Right kidney (tissue), 1 donor: ENCODE measurements around the gene SMG6.
"Not testable (repeated sequence)": the region's sequence is repeated elsewhere in the genome, so short reads cannot be mapped to it uniquely, and the experiment has no call there.

Source experiments
- DNase-seq: peaks from one replicate; pipeline ENCODE4 v3.0.0-alpha.2; 2016

The SMG6 gene

GRCh38 chr17:2144701-2145100 lies 158.9 kb downstream of the SMG6 start:
- DNase-seq: no peak

- no peak for DNase-seq
Observed at GRCh38 chr17:2143332-2143731, 160.3 kb downstream of the SMG6 start.

GRCh38 chr17:2142682-2143081 lies 160.9 kb downstream of the SMG6 start:
- not testable (repeated sequence) for DNase-seq

- no peak for DNase-seq
Observed at GRCh38 chr17:2140683-2141082, 162.9 kb downstream of the SMG6 start.

GRCh38 chr17:2138761-2139160 lies 164.8 kb downstream of the SMG6 start:
- DNase-seq: no peak

- no peak for DNase-seq
Observed at GRCh38 chr17:2138318-2138717, 165.3 kb downstream of the SMG6 start.

- DNase-seq: peak; percentile 15
Observed at GRCh38 chr17:2137342-2138098, 166.1 kb downstream of the SMG6 start.

GRCh38 chr17:2136241-2136640 lies 167.3 kb downstream of the SMG6 start:
- no peak for DNase-seq

- DNase-seq: no peak
Observed at GRCh38 chr17:2128011-2128410, 175.6 kb downstream of the SMG6 start.

GRCh38 chr17:2125013-2125535 lies 178.5 kb downstream of the SMG6 start:
- no peak for DNase-seq

- no peak for DNase-seq
Observed at GRCh38 chr17:2124391-2124790, 179.2 kb downstream of the SMG6 start.

GRCh38 chr17:2123375-2124251 lies 180.0 kb downstream of the SMG6 start:
- no peak for DNase-seq

- no peak for DNase-seq
Observed at GRCh38 chr17:2122641-2123302, 180.8 kb downstream of the SMG6 start.

GRCh38 chr17:2120586-2121335 lies 182.8 kb downstream of the SMG6 start:
- no peak for DNase-seq

GRCh38 chr17:2113279-2113622 lies 190.3 kb downstream of the SMG6 start:
- DNase-seq: no peak

GRCh38 chr17:2111691-2112090 lies 191.9 kb downstream of the SMG6 start:
- no peak for DNase-seq

GRCh38 chr17:2110436-2110835 lies 193.1 kb downstream of the SMG6 start:
- no peak for DNase-seq

GRCh38 chr17:2108170-2108569 lies 195.4 kb downstream of the SMG6 start:
- DNase-seq: no peak

GRCh38 chr17:2107506-2107905 lies 196.1 kb downstream of the SMG6 start:
- no peak for DNase-seq

- no peak for DNase-seq
Observed at GRCh38 chr17:2107050-2107449, 196.5 kb downstream of the SMG6 start.

GRCh38 chr17:2106308-2106955 lies 197.2 kb downstream of the SMG6 start:
- DNase-seq: no peak

- DNase-seq: no peak
Observed at GRCh38 chr17:2105663-2106062, 197.9 kb downstream of the SMG6 start.
